GM18861 (cell line): Measurements from ENCODE around the gene DLGAP4.

Source experiments
- ATAC-seq: cut with Tn5 transposase; IDR thresholded peaks from one replicate; pipeline ENCODE4 v1.9.1; 2021; ENCODE audit not compliant: unreplicated experiment

Gene DLGAP4

GRCh38 chr20:36306553-36307411 lies 643 bp downstream of the DLGAP4 start:
- no peak for ATAC-seq

GRCh38 chr20:36307412-36308325 lies 1.5 kb downstream of the DLGAP4 start:
- ATAC-seq: no peak

- ATAC-seq: no peak
Observed at GRCh38 chr20:36308353-36308752, 2.2 kb downstream of the DLGAP4 start.

DNA sequence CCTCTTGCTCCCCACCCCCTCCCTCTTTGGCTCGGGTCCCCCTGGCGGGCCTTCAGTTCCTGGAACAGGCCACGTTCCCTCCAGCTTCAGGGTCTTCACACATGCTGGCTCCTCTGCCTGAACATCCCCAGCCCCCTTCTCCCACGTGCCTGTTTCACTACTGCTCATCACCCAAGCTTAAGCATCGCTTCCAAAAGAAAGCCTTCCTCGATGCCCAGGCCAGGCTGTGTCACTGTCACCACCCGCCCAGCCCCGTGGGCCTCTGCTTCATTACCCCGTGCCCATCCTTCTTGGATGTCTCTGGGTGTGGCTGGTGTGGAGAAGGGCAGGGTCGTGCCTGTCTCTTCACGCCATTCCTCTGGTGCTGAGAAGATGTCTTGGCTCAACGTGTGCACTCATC lies 2.8 kb downstream of the DLGAP4 start:
- no peak for ATAC-seq

DNA sequence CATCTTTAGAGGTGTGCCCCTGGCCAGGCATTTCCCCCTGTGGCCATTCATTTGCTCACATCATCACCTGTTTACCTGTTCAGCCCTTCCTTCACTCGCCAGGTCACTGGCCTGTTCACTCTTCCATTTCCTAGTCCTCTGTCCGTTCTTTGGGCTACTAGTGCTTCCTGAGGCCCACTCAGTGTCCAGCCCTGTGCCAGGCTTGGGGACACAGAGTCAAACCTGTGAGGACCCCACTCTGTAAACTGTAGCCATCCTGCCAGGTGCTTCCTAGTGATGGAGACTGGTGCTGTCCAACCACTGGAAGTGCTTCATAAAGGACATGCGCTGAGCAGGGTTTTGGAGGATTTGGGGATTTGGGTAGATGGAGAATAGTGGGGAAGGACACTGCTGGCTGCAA lies 3.5 kb downstream of the DLGAP4 start:
- ATAC-seq: no peak

DNA sequence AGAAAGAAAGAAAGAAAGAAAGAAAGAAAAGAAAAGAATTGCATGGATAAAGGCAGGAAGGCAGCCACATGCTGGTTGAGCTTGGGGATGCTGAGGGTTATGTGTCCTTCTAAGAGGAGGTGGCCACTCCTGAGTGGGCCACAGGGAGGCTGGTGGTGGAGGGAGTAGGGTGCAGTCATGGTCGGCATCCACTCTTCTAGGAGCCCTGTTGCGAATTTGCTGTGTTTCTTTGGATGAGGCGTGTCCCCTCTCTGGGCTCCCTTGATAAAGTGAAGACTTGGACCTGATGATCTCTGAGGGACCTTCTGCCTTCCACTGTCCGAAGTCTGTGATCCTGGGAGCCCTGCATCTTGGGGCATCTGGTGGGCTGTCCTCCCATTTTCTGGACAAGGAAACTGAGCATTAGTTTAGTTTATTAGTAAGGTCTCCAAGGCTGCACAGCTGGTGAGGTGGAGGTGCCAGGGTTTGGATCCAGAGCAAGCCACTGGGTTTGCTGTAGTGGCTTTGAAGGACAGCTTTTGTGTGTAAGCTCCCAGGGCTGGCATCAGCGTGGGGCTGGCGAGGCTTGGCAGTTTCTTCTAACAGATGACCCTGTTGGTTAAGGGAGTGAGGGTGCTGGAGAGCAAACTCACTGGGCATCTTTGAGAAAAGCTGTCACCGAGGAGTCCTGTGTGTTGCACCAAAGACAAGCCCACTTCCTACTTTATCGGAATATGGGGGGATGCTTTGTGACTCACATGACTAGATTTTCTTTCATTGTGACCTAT lies 4.3 kb downstream of the DLGAP4 start:
- ATAC-seq: no peak

GRCh38 chr20:36311141-36311853 lies 5.2 kb downstream of the DLGAP4 start:
- ATAC-seq: no peak

GRCh38 chr20:36311854-36312723 lies 6.0 kb downstream of the DLGAP4 start:
- no peak for ATAC-seq

- no peak for ATAC-seq
Observed at GRCh38 chr20:36312724-36313441, 6.7 kb downstream of the DLGAP4 start.

DNA sequence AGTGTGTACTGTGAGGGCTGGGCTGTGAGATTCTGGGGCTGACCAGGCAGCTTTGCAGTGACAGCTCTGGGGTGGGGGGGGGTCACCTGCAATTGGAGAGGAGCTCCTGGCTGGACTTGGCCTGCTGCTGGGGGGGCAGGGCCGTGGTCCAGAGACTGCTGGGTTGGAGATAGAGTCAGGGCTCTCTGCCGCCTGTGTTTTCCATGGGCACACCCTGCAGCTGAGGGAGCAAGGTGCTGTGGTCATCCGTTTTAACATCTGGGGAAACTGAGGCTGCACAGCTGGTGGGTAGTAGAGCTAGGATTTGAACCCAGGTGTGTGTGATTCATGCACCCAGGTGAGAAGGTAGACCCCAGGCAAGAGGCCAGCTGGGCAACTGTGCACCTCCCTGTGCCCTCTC lies 7.3 kb downstream of the DLGAP4 start:
- no peak for ATAC-seq

DNA sequence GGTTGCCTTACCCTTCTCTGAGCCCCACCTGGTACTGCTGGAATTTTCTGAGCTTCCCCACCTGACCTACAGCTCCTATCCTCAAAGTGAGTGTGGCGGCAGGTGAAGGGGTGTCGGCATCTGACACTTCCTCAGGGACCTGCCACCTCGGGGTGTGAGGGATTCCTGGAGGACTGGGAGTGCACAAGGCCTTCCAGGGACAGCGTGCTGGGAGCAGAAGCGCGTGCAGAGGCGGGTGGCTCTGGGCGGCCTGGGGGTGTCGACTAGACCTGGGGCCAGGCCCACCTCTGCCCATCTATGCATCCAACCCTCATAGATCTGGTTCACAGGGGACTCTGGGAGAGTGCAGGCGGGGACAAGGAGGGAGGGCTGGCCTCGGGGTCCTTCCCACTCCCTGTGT lies 7.8 kb downstream of the DLGAP4 start:
- ATAC-seq: no peak

- no peak for ATAC-seq
Observed at GRCh38 chr20:36314734-36315544, 8.8 kb downstream of the DLGAP4 start.

GRCh38 chr20:36315545-36316351 lies 9.6 kb downstream of the DLGAP4 start:
- ATAC-seq: no peak

- ATAC-seq: no peak
Observed at GRCh38 chr20:36317675-36318074, 11.5 kb downstream of the DLGAP4 start.

- ATAC-seq: no peak
Observed at GRCh38 chr20:36318166-36318565, 12.0 kb downstream of the DLGAP4 start.

DNA sequence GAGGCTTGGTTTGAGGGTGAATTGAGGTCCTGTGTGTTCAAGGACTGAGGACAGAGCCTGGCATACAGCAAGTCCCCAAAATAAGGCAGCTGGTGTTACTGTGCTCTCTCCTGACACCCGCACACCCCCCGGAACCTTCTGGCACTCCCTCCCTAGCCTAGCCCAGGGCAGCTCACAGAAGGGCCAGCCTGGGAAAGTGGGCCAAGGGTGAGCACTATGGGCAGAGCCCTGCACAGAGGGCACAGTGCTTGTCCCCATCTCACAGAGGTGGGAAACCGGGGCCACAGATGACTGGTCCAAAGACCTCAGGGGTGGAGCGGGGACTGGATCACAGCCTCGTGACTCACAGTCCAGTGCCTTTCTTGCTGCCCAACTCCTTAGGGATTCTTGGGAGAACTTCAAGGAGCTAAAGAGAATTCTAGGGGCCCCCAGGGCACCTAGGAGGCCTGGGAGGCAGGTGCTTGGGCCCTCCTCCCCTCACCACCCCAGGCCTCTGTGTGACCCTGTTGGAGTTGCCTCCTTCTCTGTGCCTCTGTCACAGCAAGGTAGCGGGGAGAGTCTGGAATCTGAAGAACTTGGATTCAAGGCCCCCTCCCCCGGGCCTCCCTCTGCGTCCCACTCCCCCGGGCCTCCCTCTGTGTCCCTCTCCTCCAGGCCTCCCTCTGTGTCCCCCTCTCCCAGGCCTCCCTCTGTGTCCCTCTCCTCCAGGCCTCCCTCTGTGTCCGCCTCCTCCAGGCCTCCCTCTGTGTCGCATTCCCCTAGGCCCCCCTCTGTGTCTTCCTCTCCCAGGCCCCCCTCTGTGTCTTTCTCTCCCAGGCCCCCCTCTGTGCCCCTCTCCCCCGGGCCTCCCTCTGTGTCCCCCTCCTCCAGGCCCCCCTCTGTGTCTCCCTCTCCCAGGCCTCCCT lies 13.5 kb downstream of the DLGAP4 start:
- no peak for ATAC-seq
